Hepatocyte (in vitro differentiated cells): ENCODE data around the gene SBF2. TPM values are rescaled to one million over a fixed set of nuclear protein-coding genes. Genes with fewer than 3 reads are reported as not detected.

ENCODE experiments used
- DNase-seq: peaks from one replicate; pipeline ENCODE4 v3.0.0-alpha.2; 2016; ENCODE audit warnings: low spot score
- H2AFZ ChIP-seq: fragments of 200-600 bp; sonication (generic); 2 replicates; pipeline ENCODE4 v1.6.0; 2016; ENCODE audit warnings: antibody characterized with exemption, mild to moderate bottlenecking
- H3K27ac ChIP-seq: fragments of 200-600 bp; sonication (generic); 2 replicates; pipeline ENCODE4 v1.5.1; 2016; ENCODE audit warnings: mild to moderate bottlenecking
- H3K27me3 ChIP-seq: fragments of 200-600 bp; sonication (generic); 2 replicates; pipeline ENCODE4 v1.6.1; 2016
- H3K36me3 ChIP-seq: fragments of 200-600 bp; sonication (generic); replicated peaks from 2 replicates; pipeline ENCODE4 v1.5.1; 2016; ENCODE audit warnings: low read depth; ENCODE audit not compliant: insufficient read depth
- H3K4me1 ChIP-seq: fragments of 200-600 bp; sonication (generic); 2 replicates; pipeline ENCODE4 v1.5.1; 2016; ENCODE audit warnings: mild to moderate bottlenecking, moderate library complexity; ENCODE audit not compliant: insufficient read depth
- H3K4me2 ChIP-seq: fragments of 200-600 bp; sonication (generic); 2 replicates; pipeline ENCODE4 v1.6.0; 2016
- H3K4me3 ChIP-seq: fragments of 200-600 bp; sonication (generic); 2 replicates; pipeline ENCODE4 v1.5.1; 2016; ENCODE audit warnings: mild to moderate bottlenecking
- H3K79me2 ChIP-seq: fragments of 200-600 bp; sonication (generic); 2 replicates; pipeline ENCODE4 v1.6.0; 2017; ENCODE audit warnings: mild to moderate bottlenecking
- H3K9me2 ChIP-seq: fragments of 200-600 bp; sonication (generic); replicated peaks from 2 replicates; pipeline ENCODE4 v1.6.0; 2017; ENCODE audit warnings: mild to moderate bottlenecking; ENCODE audit not compliant: insufficient read depth
- H3K9me3 ChIP-seq: fragments of 200-600 bp; sonication (generic); 2 replicates; pipeline ENCODE4 v1.5.1; 2016; ENCODE audit warnings: low read depth, mild to moderate bottlenecking
- H4K20me1 ChIP-seq: fragments of 200-600 bp; sonication (generic); 2 replicates; pipeline ENCODE4 v1.6.0; 2016; ENCODE audit warnings: mild to moderate bottlenecking; ENCODE audit not compliant: insufficient read depth, poor library complexity, severe bottlenecking
- CTCF ChIP-seq: fragments of 200-600 bp; sonication (generic); IDR thresholded peaks from 2 replicates; pipeline ENCODE4 v1.5.1; 2016; ENCODE audit warnings: antibody characterized with exemption, mild to moderate bottlenecking; ENCODE audit not compliant: poor library complexity
- EZH2 ChIP-seq: fragments of 200-600 bp; sonication (generic); IDR thresholded peaks from 2 replicates; pipeline ENCODE4 v1.6.1; 2016; ENCODE audit warnings: antibody characterized with exemption, mild to moderate bottlenecking, borderline replicate concordance
- EZH2phosphoT487 ChIP-seq: fragments of 200-600 bp; sonication (generic); IDR thresholded peaks from one replicate; pipeline ENCODE4 v1.6.1; 2018; ENCODE audit warnings: antibody characterized with exemption, mild to moderate bottlenecking, low read depth, moderate library complexity; ENCODE audit not compliant: unreplicated experiment, severe bottlenecking
- WGBS: methylation state at CpG from one replicate; pipeline ENCODE4 v1.1.6; 2016; ENCODE audit warnings: low lambda C conversion rate; ENCODE audit errors: missing lambda C conversion rate; 5-methylcytosine and 5-hydroxymethylcytosine counted together
- polyA plus RNA-seq: library from polyadenylated mRNA; unstranded; fragments of >200 nt; fragmentation: Nextera tagmentation; extraction: Ambion mirVana; gene quantifications from 2 replicates; pipeline ENCODE4 v1.2.1, GENCODE V29; 2016
- total RNA-seq: library from RNA; depleted of rRNA; stranded (reverse); fragments of >200 nt; gene quantifications from 2 replicates; pipeline ENCODE4 v1.2.3, GENCODE V29; 2014

The SBF2 gene
- total and polyA plus RNA-seq, 2 experiments from 2014 or later = 25.7 to 83.2 TPM

GRCh38 chr11:10322830-10323792 lies 29.1 kb upstream of the SBF2 start:
- Histone ChIP-seq H4K20me1 (no peaks in the 10 kb centered on the region), H3K9me2 (no peaks in the 10 kb centered on the region), H3K36me3 (no peaks in the 10 kb centered on the region), H3K79me2 (no peaks in the 10 kb centered on the region), H3K9me3 (no peaks in the 10 kb centered on the region), H3K27me3 (no peaks in the 10 kb centered on the region), H3K27ac (peak overlapping the region; percentile 83), H2AFZ (no peak overlapping the region), H3K4me2 (peak overlapping the region; percentile 44), H3K4me3 (no peak overlapping the region), H3K4me1 (peaks cover 43% of the 10 kb centered on the region)
- TF ChIP-seq EZH2phosphoT487 (no peak), CTCF (peak; percentile 76), EZH2 (no peak)
- 25% methylated on average over 8 of the region's 8 CpGs for WGBS
- DNase-seq = peak; percentile 85

DNA sequence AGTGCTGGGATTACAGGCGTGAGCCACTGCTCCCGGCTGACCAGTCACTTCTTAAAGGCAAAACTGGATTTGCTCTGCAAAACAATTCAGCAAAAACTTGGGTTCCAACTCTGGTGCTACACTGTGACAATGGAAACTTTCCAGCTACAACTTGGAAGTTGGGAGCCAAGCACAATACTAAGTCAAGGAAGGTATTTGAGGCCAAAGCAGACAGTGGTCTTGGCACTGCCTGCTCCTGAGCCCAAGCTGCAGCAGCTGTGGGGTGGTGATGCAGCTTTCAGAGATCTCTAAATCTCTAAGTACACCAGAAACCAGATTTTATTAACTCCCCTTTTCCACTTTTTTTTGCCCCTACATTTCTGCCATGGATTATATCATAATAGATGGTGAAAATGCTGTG lies 28.4 kb upstream of the SBF2 start:
- Histone ChIP-seq H3K27me3 (no peaks in the 10 kb centered on the region), H2AFZ (no peak overlapping the region), H3K4me2 (peak overlapping the region; percentile 44), H3K9me2 (no peaks in the 10 kb centered on the region), H3K36me3 (no peaks in the 10 kb centered on the region), H3K4me1 (peaks cover 36% of the 10 kb centered on the region), H3K27ac (peak overlapping the region; percentile 83), H3K79me2 (no peaks in the 10 kb centered on the region), H4K20me1 (no peaks in the 10 kb centered on the region), H3K9me3 (no peaks in the 10 kb centered on the region), H3K4me3 (no peak overlapping the region)
- 95% methylated on average over 2 of the region's 2 CpGs for WGBS
- DNase-seq = no peak
- TF ChIP-seq CTCF = no peak
- no peak for TF ChIP-seq EZH2phosphoT487
- TF ChIP-seq EZH2 = no peak

DNA sequence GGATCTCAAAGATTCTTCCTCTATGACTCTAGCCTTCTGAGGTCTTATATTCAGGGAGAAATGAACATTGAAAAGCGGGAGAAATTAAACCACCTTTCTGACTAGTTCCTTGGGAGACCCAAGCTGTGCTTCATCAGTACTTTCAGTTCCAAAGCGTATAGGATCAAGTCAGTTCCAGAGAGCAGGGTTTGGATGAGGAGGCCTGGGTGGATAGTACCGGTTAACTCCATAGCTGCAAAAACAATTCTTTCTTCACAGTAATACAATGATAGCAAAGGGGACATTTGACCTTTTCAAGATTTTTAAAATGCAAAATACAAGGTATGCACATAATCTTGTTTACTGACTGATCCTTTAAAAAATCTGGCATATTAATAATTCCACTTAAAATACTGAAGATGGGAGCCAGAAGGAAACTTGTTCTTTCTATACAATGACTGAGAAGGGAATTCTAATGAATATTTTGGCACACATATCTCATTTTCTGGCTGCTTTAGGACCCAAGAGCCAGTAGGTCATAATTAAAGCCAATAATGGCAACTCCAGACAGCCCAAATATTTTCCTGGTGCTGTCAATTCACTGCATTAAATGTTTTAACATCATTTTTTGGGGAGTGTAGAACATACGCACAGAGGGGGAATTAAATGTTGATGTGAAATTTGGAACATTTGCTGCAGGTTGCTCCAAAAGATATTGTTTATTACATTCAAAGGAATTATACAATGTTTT lies 26.9 kb upstream of the SBF2 start:
- Histone ChIP-seq H3K4me3 (no peak overlapping the region), H3K9me3 (no peaks in the 10 kb centered on the region), H3K4me2 (no peak overlapping the region), H2AFZ (no peak overlapping the region), H3K4me1 (peaks cover 26% of the 10 kb centered on the region), H4K20me1 (no peaks in the 10 kb centered on the region), H3K79me2 (no peaks in the 10 kb centered on the region), H3K27me3 (no peaks in the 10 kb centered on the region), H3K27ac (no peak overlapping the region), H3K36me3 (no peaks in the 10 kb centered on the region), H3K9me2 (no peaks in the 10 kb centered on the region)
- whole genome bisulfite sequencing = 98% methylated on average over 4 of the region's 4 CpGs
- no peak for DNase-seq
- TF ChIP-seq EZH2 = no peak
- TF ChIP-seq CTCF = no peak
